Neural progenitor cell (in vitro differentiated cells): ENCODE data around the gene TRAM1L1.

Source experiments
- EZH2phosphoT487 ChIP-seq: fragments of 200-600 bp; sonication (generic); IDR thresholded peaks from 2 replicates; pipeline ENCODE4 v1.6.1; 2017; ENCODE audit warnings: antibody characterized with exemption
- TF ChIP-seq, protein P1 (sequence below): fragments of 200-600 bp; sonication (generic); IDR thresholded peaks from 2 replicates; pipeline ENCODE4 v1.5.1; 2017; ENCODE audit warnings: antibody characterized with exemption, mild to moderate bottlenecking

DNA sequence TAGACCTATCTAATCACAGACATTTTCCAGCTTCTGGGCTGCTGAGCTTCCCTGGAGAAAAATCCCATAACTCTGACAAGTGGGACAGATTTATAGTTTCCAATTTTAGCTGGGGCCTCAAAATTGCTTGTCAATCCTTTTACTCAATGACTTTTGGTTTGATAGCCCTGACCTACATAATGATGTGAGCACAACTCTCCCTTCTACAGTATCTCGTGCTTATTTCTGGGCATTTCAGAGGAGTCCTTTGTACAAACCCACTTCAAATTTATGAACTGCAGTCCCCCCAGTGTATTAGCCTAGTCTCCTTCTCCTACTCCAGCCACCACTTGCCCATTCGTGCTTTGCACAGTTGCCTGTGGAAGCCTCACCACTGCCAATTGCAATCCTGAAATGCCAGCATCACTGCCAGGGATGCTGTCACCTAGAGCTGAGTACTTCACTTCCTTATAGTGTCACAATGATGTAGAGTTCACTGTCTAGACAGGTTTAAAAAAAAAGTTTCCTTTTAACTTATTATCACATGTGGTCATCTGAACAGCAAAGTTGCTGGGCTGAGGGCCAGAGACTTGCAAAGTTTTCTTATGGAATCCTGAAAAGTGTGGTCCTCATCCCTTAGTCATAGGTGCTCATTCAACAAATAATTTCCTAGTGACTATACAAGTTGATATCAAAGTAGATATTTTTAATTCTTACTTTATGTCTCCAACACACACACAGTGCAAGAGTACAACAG, 21.2 kb downstream of the TRAM1L1 start:
- TF ChIP-seq, protein P1, sequence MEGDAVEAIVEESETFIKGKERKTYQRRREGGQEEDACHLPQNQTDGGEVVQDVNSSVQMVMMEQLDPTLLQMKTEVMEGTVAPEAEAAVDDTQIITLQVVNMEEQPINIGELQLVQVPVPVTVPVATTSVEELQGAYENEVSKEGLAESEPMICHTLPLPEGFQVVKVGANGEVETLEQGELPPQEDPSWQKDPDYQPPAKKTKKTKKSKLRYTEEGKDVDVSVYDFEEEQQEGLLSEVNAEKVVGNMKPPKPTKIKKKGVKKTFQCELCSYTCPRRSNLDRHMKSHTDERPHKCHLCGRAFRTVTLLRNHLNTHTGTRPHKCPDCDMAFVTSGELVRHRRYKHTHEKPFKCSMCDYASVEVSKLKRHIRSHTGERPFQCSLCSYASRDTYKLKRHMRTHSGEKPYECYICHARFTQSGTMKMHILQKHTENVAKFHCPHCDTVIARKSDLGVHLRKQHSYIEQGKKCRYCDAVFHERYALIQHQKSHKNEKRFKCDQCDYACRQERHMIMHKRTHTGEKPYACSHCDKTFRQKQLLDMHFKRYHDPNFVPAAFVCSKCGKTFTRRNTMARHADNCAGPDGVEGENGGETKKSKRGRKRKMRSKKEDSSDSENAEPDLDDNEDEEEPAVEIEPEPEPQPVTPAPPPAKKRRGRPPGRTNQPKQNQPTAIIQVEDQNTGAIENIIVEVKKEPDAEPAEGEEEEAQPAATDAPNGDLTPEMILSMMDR = no peak
- TF ChIP-seq EZH2phosphoT487 = no peak
